Renal cortical epithelial cell (primary cell): ENCODE data around the gene CGNL1. TPM values are rescaled to one million over a fixed set of nuclear protein-coding genes. Genes with fewer than 3 reads are reported as not detected.

Experiments
- DNase-seq: peaks from one replicate; pipeline ENCODE4 v3.0.0-alpha.2; 2011; ENCODE audit warnings: low read depth
- total RNA-seq: library from RNA; depleted of rRNA; stranded (reverse); fragments of >200 nt; gene quantifications from 2 replicates; pipeline ENCODE4 v1.2.3, GENCODE V29; 2014

Gene CGNL1
- total RNA-seq, 1 donor from 2014 or later, result 57.5 TPM

- peak; percentile 84 for DNase-seq
Measured at GRCh38 chr15:57352535-57353316, 23.6 kb upstream of the CGNL1 start.

- no peak for DNase-seq
Measured at GRCh38 chr15:57353317-57353804, 22.9 kb upstream of the CGNL1 start.

- no peak for DNase-seq
Measured at GRCh38 chr15:57354436-57355123, 21.7 kb upstream of the CGNL1 start.

GRCh38 chr15:57355259-57355658 lies 21.0 kb upstream of the CGNL1 start:
- DNase-seq, result no peak

- DNase-seq, result no peak
Measured at GRCh38 chr15:57356178-57356577, 20.1 kb upstream of the CGNL1 start.

GRCh38 chr15:57356636-57357035 lies 19.7 kb upstream of the CGNL1 start:
- DNase-seq, result peak; percentile 85

GRCh38 chr15:57357799-57358198 lies 18.5 kb upstream of the CGNL1 start:
- DNase-seq, result no peak

- no peak for DNase-seq
Measured at GRCh38 chr15:57358571-57358970, 17.7 kb upstream of the CGNL1 start.

- DNase-seq, result no peak
Measured at GRCh38 chr15:57363661-57364060, 12.6 kb upstream of the CGNL1 start.

GRCh38 chr15:57364282-57365007 lies 11.9 kb upstream of the CGNL1 start:
- DNase-seq, result no peak

- no peak for DNase-seq
Measured at GRCh38 chr15:57367556-57367955, 8.7 kb upstream of the CGNL1 start.

GRCh38 chr15:57370929-57371328 lies 5.4 kb upstream of the CGNL1 start:
- peak; percentile 81 for DNase-seq

GRCh38 chr15:57373251-57373881 lies 2.9 kb upstream of the CGNL1 start:
- no peak for DNase-seq

- DNase-seq, result no peak
Measured at GRCh38 chr15:57373882-57374276, 2.4 kb upstream of the CGNL1 start.

- no peak for DNase-seq
Measured at GRCh38 chr15:57376696-57377477, 582 bp downstream of the CGNL1 start.

- DNase-seq, result peak; percentile 63
Measured at GRCh38 chr15:57377478-57377847, 1.2 kb downstream of the CGNL1 start.

GRCh38 chr15:57379487-57379886 lies 3.2 kb downstream of the CGNL1 start:
- DNase-seq, result no peak

- no peak for DNase-seq
Measured at GRCh38 chr15:57380854-57381253, 4.5 kb downstream of the CGNL1 start.

- DNase-seq, result peak; percentile 66
Measured at GRCh38 chr15:57382215-57382614, 5.9 kb downstream of the CGNL1 start.

GRCh38 chr15:57382969-57383368 lies 6.7 kb downstream of the CGNL1 start:
- DNase-seq, result no peak

GRCh38 chr15:57384024-57384423 lies 7.7 kb downstream of the CGNL1 start:
- no peak for DNase-seq
